SKM-1 (cell line): ENCODE results near the gene ZNF14.
"Not testable (repeated sequence)": the region's sequence is repeated elsewhere in the genome, so short reads cannot be mapped to it uniquely, and the experiment has no call there.

Experiments
- DNase-seq: peaks from one replicate; lab custom pipeline; 2025; ENCODE audit not compliant: unreplicated experiment; lab: John Stamatoyannopoulos, UW

The ZNF14 gene

DNA sequence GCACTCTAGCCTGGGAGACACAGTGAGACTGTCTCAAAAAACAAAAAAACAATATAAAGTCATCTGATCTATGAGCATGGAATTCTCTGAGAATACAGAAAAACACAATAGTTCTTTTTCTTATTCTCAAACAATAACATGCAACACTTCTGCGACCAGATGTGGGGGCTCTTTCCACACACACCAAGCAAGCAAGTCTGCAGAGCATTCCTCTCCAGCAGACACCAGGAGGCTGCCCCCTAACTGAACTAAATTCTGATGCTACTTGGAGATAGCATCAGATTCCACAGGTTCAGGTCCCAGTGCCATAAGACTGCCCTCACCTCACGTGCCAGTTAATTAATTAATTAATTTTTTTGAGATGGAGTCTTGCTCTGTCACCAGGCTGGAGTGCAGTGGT, 36.5 kb downstream of the ZNF14 start:
- no peak for DNase-seq

DNA sequence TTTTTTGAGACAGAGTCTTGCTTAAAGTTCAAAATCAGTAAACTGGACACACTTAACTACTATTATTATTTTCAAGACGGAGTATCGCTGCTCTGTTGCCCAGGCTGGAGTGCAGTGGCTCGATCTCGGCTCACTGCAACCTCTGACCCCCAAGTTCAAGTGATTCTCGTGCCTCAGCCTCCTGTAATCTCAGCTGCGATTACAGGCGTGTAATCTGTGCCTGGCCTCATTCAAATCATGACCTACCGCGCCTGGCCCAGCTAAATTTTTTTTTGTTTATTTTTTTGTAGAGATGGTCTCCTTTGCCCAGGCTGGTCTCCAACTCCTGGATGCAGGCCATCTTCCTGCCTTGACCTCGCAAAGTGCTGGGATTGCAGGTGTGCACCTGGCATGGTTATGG, 41.2 kb downstream of the ZNF14 start:
- no peak for DNase-seq

DNA sequence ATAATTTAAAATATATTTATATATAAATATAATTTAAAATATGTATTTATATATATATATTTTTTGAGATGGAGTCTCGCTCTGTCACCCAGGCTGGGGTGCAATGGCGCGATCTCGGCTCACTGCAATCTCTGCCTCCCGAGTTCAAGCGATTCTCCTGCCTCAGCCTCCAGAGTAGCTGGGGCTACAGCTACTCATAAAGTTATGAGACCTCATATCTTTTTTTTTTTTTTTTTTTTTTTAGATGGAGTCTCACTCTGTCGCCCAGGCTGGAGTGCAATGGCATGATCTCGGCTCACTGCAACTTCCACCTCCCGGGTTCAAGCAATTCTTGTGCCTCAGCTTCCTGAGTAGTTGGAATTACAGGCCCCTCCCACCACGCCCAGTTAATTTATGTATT, 43.9 kb downstream of the ZNF14 start:
- DNase-seq, result not testable (repeated sequence)

DNA sequence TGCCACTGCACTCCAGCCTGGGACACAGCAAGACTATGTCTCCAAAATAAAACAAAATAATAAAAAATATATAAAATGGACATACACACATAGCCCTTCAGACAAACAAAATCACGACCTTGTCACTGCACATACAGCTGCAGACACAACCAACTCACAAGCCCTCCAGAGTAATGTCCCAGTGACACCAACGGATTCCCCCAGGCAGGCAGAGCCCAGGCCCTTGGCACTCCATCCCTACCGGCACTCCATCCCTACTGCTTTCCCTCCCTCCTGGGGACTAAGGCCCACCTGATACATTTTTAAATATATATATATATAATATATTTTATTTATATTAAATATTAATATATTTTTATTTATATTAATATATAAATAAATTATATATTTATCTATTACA, 45.8 kb downstream of the ZNF14 start:
- no peak for DNase-seq

DNA sequence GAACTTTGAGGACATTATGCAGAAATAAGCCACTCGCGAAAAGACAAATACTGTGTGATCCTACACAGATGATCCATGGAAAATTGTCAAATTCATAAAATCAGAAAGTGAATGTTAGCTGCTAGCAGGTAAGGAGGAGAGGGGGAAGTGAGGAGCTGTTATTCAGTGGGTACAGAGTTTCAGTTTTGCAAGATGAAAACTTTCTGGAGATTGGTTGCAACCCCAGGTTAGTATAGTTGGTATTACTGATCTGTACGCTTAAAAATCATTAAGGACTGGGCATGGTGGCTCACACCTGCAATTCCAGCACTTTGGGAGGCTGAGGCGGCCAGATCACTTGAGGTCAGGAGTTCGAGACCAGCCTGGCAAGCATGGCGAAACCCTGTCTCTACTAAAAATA, 46.3 kb downstream of the ZNF14 start:
- no peak for DNase-seq

DNA sequence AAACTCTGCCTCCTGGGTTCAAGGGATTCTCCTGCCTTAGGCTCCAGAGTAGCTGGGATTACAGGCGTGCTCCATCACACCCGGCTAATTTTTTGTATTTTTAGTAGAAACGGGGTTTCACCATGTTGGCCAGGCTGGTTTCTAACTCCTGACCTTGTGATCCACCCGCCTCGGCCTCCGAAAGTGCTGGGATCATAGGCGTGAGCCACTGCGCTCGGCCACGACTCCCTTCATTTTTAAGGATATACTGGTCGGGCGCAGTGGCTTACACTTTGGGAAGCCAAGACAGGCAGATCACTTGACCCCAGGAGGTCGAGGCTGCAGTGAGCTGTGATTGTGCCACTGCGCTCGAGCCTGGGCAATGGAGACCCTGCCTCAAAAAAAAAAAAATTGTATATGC, 46.8 kb downstream of the ZNF14 start:
- not testable (repeated sequence) for DNase-seq

DNA sequence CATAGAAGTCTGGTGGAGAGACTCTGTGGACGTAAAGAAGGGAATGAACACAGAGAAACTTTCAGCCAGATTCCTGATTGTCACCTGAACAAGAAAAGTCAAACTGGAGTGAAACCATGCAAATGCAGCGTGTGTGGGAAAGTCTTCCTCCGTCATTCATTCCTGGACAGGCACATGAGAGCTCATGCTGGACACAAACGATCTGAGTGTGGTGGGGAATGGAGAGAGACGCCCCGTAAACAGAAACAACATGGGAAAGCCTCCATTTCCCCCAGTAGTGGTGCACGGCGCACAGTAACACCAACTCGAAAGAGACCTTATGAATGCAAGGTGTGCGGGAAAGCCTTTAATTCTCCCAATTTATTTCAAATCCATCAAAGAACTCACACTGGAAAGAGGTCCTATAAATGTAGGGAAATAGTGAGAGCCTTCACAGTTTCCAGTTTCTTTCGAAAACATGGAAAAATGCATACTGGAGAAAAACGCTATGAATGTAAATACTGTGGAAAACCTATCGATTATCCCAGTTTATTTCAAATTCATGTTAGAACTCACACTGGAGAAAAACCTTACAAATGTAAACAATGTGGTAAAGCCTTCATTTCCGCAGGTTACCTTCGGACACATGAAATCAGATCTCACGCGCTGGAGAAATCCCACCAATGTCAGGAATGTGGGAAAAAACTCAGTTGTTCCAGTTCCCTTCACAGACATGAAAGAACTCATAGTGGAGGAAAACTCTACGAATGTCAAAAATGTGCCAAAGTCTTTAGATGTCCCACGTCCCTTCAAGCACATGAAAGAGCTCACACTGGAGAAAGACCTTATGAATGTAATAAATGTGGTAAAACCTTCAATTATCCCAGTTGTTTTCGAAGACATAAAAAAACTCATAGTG, 53.5 kb downstream of the ZNF14 start:
- no peak for DNase-seq

DNA sequence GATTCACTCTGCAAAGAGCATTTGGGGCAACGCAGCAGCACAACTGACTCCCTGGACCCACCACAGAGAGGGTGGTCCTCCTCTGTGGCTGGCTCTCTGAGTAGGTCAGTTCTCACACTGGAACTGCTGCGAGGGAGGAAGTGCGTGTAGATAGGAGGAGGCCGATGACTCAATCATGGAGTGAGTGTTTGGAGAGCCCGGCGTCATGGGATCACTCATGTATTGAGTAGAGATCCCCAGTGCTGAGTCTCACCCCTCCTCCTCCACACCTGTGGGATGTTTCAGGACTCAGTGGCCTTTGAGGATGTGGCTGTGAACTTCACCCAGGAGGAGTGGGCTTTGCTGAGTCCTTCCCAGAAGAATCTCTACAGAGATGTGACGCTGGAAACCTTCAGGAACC, 55.3 kb downstream of the ZNF14 start:
- no peak for DNase-seq

DNA sequence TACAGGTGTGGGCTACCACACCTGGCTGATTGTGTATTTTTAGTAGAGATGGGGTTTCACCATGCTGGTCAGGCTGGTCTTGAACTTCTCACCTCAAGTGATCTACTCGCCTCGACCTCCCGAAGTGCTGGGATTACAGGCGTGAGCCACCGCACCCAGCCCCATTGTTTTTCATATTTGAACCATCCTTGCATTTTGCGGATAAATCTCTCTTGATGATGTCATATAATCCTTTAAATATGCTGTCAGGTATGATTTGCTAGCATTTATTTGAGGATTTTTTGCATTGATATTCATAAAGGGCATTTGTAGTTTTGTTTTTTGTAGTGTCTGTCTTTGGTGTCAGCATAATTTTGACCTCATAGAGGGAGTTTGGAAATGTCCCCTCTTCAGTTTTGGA, 58.6 kb downstream of the ZNF14 start:
- no peak for DNase-seq

DNA sequence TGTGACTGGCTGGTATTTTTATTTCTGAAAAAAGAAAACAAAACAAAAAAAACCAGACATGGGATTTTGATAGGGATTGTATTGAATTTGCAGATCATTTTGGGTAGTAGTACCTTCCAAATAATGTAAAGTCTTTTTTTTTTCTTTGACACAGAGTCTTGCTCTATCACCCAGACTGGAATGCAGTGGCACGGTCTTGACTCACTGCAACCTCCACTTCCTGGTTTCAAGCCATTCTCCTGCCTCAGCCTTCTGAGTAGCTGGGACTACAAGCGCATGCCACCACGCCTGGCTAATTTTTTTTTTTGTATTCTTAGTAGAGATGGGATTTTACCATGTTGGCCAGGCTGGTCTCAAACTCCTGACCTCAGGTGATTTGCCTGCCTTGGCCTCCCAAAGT, 60.1 kb downstream of the ZNF14 start:
- no peak for DNase-seq

DNA sequence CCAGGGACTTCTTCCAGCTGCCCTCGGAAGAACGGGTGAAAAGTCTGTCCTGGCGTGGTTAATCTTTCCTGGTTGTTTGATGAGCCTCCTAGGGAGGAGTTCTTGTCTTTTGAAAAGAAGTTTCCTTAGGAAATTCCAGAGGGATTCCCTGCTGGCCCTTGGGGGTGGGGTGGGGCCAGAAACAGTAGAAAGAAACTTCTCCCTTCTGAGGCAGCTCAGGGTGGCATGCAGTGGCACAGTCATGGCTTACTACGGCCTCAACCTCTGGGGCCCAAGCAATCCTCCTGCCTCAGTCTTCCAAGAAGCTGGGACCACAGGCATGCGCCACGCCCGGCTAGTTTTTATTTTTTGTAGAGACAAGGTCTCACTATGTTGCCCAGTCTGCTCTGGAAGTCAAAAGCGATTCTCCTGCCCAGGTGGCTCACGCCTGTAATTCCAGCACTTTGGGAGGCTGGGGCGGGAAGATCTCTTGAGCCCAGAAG, 62.8 kb downstream of the ZNF14 start:
- no peak for DNase-seq

DNA sequence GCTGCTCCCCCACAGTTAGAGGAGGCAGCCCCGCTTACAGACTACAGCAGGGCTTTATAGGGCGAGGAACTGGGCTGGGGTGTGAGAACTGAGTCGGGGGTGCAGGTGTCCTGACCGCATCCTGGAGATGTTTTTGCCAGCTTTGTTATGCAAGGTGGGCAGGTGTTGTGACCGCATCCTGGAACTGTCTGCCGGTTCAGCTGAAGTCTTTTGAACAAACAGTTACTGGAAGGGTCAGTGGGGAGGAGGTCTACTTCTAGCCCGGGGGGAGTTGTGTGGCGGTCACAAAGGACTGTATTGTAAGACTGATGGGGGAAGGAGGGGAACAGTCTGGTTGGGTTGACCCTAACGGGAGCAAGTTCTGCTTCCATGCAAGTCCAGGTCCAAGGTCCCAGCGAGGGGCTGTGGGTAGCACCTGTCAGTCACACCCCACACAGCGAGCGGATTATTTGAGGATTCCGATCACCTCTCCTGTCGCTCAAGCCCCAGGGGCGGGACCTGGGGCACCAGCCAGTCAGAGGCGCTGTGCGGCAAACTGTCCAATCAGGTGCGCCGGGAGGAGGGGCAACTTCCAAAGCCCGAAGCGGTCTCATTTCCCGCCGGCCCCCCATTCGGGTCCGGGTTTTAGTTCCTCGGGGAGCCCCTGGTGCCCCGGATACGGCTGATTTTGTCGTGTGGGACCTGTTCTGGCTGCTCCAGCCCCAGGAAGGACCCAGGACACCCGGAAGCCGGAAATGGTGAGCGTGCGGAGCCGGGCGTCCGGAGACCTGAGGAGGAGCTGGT, 64.5 kb downstream of the ZNF14 start, which contains the start of gene ZNF101:
TSS of gene ZNF101 (plus strand) at position 610 of the 783 bp plus-strand sequence. CDS start at position 735, 125 bp downstream.
- peak; percentile 83 for DNase-seq

DNA sequence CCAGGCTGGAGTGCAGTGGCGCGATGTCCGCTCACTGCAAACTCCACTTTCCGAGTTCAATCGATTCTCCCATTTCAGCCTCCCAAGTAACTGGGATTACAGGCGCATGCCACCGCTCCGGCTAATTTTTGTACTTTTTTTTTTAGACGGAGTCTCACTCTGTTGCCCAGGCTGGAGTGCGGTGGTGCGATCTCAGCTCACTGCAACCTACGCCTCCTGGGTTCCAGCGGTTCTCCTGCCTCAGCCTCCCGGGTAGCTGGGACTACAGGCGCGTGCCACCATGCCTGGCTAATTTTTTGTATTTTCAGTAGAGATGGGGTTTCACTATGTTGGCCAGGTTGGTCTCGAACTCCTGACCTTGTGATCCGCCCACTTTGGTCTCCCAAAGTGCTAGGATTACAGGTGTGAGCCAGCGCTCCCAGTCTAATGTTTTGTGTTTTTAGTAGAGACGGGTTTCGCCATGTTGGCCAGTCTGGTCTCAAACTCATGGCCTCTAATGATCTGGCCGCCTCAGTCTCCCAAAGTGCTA, 67.4 kb downstream of the ZNF14 start:
- DNase-seq, result not testable (repeated sequence)

DNA sequence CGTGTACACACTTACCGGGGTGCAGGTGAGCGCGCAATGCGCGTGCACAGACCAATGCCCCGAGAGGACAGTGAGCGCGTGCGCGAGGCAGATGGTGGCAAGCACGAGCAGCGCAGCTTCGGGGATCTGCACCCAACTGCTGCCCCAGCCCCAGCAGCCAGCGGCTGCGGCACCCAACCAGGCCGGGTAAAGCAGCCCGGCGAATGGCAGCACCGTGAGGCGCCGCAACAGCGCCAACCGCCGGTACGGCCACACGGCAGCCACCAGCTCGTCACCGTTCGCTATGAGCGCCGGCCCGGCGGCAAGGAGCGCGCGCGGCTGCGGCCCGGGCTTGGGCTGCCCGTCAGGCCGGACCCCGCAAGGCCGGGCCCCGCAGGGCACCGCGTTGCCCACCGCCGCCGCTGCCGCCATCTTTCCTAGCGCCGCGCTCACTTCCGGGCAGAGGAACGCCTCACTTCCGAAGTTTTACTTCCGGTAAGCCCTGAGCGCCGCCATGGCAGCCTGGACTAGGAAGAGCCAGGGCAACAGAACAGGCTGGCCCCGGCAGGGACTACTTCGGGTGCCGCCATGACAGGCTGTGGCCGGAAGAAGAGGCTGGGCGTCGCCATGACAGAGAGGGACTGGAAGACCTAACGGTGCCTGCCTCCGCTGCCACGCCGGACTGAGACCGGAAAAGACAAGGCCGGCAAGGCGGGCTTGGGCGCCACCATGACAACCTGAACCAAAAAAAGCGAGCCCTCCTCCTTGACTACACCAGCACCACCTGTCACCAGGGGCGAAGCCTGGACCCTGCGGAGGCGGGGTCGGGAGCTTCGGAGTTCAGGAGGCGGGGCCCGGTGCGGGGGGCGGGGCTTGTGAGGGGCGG, 69.4 kb downstream of the ZNF14 start, which contains the start of gene ATP13A1:
TSS of gene ATP13A1 (minus strand) at position 421 of the 865 bp plus-strand sequence. CDS start at position 411, 10 bp downstream.
- DNase-seq, result peak; percentile 96

DNA sequence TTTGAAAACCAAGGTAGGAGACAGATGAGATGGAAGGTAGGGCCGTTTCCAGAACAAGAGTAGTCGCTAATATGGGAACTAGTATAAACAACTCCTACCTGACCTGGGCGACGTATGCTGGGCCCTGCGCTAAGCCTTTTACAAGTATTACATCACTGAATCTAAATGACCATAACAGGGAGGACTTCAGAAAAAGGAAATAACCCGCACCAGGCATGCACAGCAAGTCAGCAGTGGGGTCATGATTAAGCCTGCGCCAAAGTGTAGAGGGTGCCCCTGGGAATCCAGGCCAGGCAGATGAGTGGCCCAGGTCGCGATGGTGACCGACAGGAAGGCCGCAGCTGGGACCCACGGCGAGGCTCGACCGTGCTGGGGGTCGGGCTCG, 70.0 kb downstream of the ZNF14 start:
- DNase-seq, result peak; percentile 19

DNA sequence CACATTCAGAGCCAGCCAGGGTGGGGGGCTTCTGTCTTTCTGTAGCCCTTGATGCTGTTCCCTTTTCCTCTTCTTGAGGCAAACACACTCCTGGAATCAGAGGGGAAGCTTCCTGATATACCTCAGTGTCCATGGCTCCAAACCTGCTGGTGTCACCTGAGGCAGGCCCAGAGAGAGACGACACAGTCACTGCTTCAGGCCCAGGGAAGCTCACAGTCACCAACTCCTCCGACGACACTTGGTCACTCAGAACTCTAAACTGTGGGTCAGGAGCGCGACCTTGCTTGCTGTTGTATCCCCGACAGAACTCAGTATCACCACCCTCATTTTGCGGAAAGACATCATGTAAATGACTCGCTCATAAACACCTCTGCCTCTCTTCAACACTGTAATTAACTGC, 70.6 kb downstream of the ZNF14 start:
- no peak for DNase-seq

DNA sequence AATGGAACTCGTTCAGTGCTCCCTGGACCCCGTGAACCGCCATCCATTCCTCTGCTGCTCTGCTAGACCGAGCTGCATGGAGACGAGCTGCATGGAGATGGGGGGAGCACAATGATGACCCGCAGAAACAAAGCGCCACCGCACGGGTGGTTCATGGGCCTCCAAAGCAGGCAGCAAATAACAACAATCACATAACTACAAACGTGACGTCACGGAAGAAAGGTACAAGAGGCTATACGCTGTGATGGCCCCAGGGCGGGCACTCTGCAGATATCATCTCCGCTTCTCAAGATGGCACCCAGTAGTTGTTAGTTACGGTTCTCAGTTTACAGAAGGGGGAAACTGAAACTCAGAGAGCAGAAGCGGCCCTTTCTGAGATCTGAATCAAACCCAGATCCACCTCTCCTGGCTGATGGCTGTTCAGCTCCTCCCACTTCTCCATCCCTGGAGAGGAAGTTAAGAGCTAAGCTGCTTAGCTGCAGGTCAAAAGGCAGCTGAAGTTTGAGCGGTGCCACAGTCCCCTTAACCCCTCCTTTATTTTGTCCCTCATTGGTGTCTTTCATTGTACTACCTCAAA, 71.1 kb downstream of the ZNF14 start:
- peak; percentile 61 for DNase-seq

DNA sequence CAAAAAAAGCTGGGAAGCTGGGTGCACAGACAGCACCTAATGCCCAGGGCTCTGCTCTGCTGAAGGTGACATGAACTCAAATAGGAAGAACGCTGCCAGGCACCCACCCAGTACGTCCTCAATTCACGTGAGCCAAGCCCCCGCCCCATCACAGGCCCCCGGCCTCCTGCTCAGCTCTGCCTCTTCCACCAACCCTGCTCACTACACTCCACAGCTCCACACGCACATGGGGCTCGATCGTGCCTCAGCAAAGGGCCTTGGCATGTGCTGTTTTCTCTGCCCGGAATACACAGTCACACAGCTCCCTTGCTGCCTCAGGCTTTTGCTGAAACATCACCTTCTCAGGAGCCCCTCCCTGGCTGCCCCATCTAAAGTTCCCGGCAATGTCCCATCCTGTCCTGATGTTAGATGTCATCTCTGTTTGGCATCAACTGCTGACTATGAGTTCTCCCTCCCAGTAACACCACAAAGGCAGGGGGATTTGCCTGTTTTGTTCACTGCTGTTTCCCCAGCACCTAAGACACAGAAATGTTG, 71.7 kb downstream of the ZNF14 start:
- no peak for DNase-seq
